ENCODE measurements around the gene GJA4.

The GJA4 gene

DNA sequence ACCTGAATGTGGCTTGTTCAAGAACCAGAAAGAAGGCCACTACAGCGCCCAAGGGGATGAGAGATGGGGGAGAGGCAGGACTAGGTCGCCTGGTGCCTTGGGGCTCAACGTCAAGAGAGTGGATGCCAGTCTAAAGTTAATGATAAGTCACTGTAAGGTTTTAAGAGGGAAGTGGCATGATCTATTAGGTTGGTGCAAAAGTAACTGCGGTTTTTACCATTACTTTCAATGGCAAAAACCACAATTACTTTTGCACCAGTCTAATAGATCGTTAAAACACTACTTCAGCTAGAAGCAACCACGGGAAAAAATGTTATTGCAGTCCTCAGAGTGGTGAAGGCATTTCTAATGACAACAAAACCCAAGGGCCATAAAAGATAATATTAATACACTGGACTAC lies 14.4 kb upstream of the GJA4 start:
- Histone ChIP-seq H3K27ac (no peak overlapping the region), H3K4me3 (no peak overlapping the region)
- no peak for DNase-seq (ENCODE audit: low spot score)
- TF ChIP-seq, protein P1, sequence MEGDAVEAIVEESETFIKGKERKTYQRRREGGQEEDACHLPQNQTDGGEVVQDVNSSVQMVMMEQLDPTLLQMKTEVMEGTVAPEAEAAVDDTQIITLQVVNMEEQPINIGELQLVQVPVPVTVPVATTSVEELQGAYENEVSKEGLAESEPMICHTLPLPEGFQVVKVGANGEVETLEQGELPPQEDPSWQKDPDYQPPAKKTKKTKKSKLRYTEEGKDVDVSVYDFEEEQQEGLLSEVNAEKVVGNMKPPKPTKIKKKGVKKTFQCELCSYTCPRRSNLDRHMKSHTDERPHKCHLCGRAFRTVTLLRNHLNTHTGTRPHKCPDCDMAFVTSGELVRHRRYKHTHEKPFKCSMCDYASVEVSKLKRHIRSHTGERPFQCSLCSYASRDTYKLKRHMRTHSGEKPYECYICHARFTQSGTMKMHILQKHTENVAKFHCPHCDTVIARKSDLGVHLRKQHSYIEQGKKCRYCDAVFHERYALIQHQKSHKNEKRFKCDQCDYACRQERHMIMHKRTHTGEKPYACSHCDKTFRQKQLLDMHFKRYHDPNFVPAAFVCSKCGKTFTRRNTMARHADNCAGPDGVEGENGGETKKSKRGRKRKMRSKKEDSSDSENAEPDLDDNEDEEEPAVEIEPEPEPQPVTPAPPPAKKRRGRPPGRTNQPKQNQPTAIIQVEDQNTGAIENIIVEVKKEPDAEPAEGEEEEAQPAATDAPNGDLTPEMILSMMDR (IDR thresholded peaks at IDR 0.05): no peak

DNA sequence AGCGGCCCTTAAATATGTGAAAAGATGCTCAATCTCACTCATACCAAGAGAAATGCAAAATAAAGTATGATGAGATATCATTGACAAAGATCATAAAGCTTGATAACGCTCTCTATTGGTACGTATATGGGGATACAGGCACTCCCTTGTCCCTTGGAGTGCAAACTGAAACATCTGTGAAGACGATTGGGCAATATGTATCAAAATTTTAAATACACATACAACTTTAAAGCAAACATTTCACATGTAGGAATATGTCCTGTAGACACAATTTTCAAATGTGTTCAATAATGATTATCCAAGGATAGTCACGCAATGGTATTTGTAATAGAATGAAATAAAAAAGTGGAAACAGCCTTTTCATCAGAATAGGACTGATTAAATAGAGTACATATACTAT lies 13.8 kb upstream of the GJA4 start:
- H3K4me3 ChIP-seq: no peak overlapping the region
- TF ChIP-seq, protein P1 (IDR thresholded peaks at IDR 0.05): no peak
- H3K27ac ChIP-seq: no peak overlapping the region

DNA sequence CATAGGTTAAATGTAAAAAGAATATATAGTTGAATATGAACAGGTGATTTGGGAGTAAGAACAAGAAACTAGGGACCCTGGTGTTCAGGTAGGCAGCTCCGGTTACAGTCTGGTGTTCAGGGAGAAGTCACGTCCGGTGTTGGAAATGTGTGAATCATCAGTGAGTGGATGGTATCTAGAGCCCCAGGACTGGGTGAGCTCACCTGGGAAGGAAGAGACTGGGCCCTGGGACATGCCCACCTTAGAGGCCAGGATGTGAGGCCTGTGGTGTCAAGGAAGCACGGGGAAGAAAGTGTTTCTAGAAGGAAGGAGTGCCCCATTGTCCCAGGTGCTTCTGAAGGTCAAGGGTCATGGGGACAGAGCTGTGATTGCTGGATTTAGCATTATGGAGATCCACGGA lies 13.3 kb upstream of the GJA4 start:
- peak; percentile 49 for DNase-seq (ENCODE audit: low spot score)
- Histone ChIP-seq H3K4me3 (no peak overlapping the region), H3K27ac (no peak overlapping the region)
- TF ChIP-seq, protein P1 (IDR thresholded peaks at IDR 0.05): no peak

More for the DNA sequence above, 13.8 kb upstream of the GJA4 start:
- DNase-seq (ENCODE audit: low spot score): no peak

DNA sequence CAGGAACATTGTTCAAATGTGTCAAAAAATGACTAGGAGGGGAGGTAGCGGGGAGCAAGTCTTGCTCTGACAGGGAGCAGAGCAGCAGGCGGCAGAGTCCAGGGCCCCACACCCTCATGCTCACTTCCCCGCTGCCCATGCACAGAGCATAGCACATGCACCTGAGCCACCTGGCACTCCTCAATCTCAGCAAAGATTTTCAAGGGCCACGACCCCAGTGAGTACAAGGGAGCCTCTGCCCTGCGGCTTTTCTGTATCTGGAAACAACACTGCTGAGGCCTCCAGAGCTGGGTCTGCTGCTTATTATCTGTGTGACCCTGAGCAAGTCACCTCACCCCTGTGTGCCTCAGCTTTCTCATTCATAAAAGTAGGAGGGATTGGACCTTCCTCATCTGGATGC lies 12.8 kb upstream of the GJA4 start:
- DNase-seq (ENCODE audit: low spot score): no peak
- Histone ChIP-seq H3K27ac (no peak overlapping the region), H3K4me3 (no peak overlapping the region)
- TF ChIP-seq, protein P1 (IDR thresholded peaks at IDR 0.05): no peak

DNA sequence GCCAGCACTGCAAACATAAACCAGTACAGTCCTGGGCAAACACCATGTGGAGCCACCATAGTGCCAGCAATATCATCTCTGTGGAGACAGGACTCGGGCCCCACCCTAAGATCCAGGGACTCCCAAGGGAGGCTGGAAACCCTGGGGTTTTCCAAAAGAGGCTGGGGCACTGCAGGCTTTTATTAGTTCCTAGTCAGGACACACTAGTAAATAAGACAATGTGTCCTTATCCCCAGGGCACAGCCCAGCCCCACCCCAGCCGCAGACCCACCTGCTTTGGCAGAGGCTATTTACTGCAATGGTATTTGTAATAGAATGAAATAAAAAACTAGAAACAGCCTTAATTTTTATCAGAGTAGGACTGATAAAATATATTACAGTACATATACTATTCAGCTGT lies 12.3 kb upstream of the GJA4 start:
- H3K27ac ChIP-seq: no peak overlapping the region
- peak; percentile 40 for DNase-seq (ENCODE audit: low spot score)
- H3K4me3 ChIP-seq: no peak overlapping the region
- TF ChIP-seq, protein P1 (IDR thresholded peaks at IDR 0.05): no peak

DNA sequence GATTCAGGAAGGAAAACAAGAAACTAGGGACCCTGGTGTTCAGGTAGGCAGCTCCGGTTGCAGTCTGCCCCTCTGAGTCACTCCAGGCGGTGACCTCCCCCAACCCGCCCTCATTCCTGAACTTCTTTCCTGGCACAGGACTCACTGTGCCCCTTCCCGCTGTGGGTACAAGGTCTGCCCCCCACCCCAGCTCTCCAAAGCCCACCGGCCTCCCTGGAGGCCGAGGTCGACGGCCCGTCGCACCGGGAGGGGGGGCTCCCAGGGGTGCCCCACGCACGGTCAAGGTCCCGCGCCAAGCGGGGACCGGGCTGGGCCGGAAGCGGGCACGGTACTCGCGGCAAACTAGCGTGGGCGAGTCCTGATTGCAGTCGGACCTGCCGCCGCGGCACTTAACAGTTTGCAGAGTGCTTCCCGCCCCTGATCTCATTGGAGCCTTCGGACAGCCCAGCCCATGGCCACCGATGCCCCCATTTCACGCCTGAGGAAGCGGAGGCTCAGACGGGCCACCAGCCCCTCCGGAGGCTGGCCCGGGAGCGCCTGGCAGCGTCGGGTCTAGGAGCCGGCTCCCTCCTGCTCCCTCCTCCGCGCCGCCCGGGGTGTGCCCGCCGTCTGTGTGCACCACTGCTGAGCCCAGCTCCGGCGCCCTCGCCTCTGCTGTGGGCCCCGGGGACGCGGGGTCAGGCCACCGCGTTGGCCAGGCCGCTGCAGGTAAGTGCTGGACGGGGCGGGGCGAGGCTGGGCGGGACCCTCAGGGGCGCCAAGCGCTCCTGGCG lies 11.5 kb upstream of the GJA4 start, which contains the start of gene GJB3:
Gene GJB3, plus strand, starts transcription at position 144 of the 773 bp plus-strand sequence. CDS start 3,549 bp downstream, outside the sequence.
- TF ChIP-seq, protein P1 (IDR thresholded peaks at IDR 0.05): no peak
- Histone ChIP-seq H3K27ac (no peak within 1 kb of the TSS), H3K4me3 (peak within 1 kb of the TSS; percentile 58)
- peak; percentile 66 for DNase-seq (ENCODE audit: low spot score)

DNA sequence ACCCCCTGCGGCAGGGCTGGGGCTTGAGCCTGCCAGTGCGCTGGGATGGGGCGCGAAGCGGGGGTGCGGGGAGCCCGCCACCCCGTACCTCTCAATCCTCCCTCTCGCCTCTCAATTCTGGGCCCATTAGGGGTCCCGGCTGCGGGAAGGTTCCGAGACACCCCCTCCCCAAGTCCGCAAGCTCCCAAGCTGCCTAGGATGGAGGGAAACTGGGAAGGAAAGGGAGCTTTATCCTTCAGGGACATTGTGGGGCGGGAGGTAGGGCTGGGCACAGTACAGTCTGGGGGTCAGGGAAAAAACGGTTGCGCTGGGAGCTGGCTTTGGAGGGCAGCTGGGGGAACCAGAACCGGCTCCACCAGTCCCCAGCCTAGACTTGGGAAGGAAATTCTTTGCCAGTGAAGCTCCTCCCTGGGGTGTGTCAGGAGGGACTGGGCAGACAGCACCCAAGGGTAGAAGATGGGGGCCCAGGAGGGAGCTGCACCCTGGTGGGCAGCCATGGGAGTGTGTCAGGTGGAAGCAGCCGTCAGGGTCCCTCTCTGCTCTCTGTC lies 10.9 kb upstream of the GJA4 start:
- Histone ChIP-seq H3K27ac (no peak overlapping the region), H3K4me3 (peak overlapping the region; percentile 58)
- DNase-seq (ENCODE audit: low spot score): peak; percentile 49
- TF ChIP-seq, protein P1 (IDR thresholded peaks at IDR 0.05): no peak

Data from coronary artery (tissue), 2 donors.